CD4-positive, alpha-beta T cell treated with Interleukin-1 beta for 1 hour (primary cell): Measurements from ENCODE around the gene TMEM171.

Experiments
- DNase-seq, 2 donors: peaks; one replicate each; pipeline ENCODE4 v3.0.0-alpha.2; 2020 to 2022

TMEM171 gene

DNA sequence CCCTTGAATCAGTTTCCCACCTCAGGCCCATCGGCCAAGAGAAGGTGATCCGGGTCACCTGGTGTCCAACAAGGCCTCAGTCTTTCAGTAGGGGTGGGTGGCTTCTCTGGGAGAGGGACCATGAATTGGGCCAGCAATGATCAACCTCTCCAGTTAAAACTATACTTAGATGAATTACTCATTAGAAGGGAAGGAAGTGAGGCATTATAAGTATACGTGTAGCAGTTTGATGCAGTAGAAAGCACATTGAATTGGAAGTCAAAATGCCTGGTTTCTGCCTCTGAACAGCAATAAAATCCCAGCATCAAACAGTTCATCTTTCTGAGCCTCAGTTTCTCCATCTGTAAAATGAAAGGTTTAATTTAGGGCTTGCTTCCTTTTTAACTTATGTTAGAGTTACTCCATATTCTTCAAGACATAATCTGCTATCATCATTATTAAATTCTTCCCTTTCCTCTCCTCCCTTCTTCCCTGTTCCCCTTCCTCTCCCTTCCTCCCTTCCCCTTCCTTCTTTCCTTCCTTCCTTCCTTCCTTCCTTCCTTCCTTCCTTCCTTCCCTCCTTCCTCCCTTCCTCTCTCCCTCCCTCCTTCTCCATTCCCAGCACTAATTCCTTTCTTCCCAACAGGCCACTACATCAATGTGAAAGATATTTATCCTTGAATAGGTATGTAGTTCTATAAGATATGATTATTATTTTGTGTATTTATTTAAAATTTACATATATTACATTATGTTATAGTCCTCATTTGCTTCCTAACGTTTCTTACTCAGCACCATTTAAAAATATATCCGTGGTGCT, 34.0 kb downstream of the TMEM171 start:
- no peak for DNase-seq

DNA sequence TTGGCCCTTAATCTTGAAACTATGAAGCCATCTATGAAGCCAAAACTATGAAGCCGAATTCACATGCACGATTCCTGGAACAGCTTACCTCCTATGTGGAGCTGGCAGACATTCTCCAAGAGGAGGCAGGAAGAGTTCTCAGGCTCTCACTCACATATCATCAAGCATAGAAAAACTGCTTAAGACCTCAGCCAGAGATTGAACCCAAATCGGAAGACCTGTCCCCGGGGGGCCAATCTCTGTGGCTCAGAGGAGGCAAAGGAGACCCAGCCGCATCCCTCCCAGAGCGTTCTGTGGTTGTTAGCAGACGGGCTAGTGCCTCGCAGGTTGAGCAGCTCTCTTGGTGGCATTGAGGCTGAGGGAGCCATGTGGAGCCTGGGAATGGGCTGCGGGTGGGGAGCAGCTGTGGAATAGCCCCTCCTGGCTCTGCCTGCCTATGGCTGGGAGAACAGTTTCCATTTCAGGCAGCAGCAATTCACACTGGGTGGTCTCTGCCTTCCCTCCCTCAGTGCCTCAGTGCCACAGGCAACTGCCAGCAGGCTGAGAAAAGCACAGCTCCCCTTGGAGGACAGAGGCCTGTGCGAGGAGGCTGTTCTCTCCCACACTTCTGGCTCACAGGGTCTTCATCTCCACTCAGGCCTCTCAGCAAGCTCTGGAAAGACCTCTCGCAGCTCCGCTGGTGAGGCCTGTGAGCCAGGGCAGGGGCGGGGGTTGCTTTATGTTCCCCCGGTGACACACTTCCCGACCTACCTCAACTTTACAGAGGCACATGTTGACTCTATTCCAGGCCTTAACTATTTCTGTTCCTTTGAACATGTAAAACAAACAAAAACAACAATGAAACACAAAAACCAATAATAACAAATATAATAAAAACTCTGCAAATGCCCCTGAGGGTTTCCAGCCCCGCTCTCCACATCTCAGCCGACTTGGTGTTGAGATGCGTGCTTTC, 35.2 kb downstream of the TMEM171 start:
- no peak for DNase-seq

DNA sequence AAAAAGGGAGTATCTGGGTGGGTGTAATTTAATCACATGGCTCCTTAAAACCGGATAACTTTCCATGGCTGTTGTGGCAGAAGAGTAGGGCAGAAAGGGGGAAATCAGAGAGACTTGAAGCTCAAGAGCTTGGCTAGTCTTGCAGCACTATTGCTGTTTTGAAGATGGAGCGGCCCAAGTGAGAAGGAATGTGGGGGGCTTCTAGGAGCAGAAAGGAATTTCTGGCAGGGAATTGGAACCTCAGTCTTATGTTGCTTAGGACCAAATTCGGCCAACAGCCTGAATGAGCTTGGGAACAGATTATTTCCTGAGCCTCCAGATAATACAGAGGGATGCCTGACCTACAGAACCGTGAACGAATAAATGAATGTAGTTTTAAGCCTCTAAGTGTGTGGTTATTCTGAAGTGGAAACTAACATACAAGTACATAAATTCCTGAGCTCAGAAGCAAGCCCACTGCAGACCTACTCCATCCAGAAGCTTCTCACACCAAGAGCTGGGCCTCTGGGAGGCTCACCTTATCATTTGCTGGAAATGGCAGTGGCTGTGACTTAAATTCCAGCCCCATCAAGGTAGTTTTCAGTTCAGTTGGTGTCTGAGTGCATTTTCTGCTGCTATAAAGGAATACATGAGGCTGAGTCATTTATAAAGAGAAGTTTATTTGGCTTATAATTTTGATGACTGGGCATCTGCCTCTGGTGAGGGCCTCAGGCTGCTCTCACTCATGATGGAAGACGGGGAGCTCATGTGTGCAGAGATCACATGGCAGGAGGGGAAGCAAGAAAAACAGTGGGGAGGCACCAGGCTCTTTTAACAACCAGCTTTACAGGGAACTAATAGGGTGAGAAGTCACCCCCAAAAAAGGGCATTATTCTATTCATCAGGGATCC, 37.3 kb downstream of the TMEM171 start:
- DNase-seq: no peak

DNA sequence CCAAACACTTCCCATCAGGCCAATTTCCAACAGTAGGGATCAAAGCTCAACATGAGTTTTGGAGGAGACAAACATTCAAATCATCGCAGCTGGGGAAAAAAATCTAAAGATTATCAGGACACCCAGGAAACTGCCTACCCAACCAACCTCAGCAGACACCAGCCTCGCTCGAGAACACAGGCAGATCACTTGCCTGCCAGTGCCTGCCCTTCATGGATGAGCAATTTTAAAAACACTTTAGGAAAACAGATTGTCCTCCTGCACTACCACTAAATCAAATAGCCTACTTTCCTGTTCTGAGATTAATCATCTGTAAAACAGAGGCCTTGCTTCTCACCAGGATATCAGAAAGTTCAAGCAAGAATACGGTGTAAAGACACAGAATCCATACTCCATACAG, 37.9 kb downstream of the TMEM171 start:
- no peak for DNase-seq

DNA sequence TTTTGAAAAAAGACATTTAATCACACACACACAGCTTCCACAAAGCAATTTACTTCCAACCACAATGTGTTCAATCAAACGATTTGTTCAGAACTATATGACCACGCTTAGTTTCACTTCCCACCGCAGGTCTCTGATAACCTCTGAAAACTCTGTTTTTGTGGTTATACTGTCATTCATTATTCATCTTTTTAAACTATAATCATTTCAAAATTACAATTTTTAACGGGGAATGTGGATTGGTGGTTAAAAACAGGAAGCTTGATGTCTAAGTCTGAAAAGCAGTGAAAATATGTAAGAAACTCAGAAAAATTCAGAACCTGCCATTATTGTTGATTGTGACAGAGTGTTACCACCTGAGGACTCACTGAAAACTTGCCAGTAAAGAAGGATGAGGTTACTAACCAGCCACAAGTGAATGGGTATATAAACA, 39.9 kb downstream of the TMEM171 start:
- DNase-seq: peak in 1 of 2 donors; percentile 37

DNA sequence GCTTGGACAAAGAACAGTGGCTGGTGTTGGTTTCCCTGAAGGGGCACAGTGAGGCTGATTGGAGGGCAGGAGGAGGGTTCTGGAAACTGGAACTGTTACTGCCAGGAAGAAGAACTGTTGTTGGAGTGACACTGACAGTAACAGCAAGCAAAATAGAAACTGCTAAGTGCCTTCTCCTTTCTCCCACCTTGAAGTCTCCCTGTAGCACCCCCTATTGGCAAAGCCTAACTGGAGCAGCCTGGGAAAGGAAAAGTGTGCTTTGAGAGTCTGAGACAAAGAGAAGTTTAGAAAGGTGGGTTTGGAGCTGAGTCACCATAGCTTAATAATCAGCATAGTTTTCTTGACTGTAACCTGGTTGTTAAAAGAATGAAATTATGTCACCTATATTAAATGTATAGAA, 50.1 kb downstream of the TMEM171 start:
- peak in 1 of 2 donors; percentile 19 for DNase-seq

DNA sequence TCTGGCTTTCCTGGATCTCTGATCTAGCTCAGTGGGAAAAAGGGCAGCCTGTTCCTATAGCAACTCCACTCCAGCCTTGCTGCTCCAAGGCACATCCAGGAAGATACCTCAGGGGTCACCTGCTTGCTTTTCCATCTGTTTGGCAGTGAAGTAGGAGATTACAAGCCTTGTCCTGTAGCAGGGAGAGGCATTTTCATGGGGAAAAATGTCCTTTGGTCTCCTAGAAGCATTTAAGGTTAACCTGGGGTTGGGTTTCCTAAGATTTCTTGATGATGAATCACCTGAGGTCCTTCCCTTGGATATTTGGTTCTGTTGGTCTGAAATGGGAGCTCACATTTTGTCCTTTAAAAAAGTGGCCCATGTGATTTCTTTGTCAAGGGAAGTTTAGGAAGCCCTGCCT, 51.1 kb downstream of the TMEM171 start:
- DNase-seq: no peak

DNA sequence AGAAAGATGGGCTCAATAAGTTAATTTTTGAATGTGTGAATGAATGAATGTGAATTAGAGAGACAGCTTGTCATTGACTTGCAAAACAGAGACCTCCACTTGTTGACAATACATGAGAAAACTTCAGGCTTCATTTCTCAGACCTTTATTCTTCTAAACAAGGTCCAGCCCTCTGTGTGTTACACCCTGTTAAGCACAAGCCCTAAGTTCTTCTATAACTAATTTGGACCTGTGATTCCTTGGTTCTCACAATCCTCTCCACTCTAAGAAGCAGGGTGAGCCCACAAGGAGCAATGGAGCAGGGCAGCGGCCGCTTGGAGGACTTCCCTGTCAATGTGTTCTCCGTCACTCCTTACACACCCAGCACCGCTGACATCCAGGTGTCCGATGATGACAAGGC, 52.6 kb downstream of the TMEM171 start, which contains the start of gene TMEM174:
Gene TMEM174, plus strand, starts transcription at position 243 of the 400 bp plus-strand sequence. Its CDS starts 51 bp downstream, at position 294.
- no peak for DNase-seq

DNA sequence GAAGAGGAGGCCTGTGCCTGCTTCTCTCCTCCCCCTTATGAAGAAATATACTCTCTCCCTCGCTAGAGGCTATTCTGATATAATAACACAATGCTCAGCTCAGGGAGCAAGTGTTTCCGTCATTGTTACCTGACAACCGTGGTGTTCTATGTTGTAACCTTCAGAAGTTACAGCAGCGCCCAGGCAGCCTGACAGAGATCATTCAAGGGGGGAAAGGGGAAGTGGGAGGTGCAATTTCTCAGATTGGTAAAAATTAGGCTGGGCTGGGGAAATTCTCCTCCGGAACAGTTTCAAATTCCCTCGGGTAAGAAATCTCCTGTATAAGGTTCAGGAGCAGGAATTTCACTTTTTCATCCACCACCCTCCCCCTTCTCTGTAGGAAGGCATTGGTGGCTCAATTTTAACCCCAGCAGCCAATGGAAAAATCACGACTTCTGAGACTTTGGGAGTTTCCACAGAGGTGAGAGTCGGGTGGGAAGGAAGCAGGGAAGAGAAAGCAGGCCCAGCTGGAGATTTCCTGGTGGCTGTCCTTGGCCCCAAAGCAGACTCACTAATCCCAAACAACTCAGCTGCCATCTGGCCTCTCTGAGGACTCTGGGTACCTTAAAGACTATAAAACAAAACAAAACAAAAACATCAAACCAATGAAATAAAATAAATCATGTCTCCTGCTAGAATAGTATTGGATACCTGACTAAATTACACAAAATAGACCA, 53.9 kb downstream of the TMEM171 start:
- DNase-seq: no peak

DNA sequence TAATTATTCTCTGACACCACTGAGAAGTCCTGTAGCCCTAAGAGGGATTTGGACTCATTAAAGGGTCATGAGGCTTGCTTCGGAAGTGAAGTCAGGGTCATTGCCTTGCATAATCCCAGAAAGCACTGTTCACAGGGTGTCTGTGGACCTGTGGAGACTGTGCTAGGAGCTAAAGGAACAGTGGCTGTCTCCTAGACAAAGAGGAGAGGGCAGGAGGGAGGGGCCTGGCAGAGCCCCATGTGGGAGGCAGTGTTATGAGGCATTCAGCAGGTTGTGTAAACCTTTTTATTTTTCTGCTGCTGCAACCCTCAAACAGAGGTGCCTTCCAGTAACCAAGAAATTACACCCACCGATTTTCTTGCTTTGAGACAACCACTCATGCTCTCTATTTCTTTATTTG, 55.9 kb downstream of the TMEM171 start:
- no peak for DNase-seq

DNA sequence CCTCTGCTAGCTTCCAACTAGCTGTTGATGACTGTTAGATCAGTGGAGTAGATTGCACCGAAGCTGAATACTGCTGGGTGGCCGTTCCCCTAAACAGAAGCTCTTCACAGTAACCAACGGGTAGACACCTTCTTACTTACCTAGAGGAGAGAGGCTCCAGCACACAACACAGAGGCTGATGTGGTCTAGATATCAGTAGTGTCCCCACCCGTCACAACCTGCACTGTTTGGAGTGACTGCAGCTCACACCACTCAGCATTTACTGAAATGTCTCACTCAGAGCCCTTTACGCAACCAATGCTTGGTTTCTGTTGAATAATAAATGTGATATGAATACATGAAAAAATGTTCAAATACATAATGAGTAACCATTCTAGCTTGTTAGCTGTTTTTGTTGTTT, 57.9 kb downstream of the TMEM171 start:
- no peak for DNase-seq

DNA sequence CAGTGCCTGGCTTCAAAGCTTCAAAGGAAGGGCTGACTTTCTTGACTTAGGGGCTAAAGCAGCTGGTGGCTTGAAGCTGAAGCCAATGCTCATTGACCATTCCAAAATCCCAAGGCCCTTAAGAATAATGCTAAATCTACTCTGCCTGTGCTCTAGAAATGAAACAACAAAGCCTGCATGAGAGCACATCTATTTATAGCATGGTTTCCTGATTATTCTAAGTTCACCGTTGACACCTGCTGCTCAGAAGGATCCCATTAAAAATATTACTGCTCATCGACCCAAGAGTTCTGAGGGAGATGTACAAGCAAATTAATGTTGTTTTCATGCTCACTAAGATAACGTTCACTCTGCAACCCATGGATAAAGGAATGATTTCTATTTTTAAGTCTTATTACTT, 59.4 kb downstream of the TMEM171 start:
- DNase-seq: no peak

DNA sequence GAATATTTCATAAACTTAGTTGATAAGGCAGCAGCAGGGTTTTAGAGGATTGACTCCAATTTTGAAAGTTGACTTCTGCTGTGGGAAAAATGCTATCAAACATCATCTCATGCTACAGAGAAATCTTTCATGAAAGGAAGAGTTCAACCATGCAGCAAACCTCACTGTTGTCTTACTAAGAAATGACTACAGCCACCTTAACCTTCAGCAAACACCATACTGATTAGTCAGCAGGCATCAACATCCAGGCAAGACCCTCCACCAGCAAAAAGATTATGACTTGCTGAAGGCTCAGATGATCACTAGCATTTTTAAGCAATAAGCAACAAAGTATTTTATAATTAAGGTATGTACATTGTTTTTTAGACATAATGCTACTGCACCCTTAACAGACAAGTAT, 60.2 kb downstream of the TMEM171 start:
- no peak for DNase-seq
